SH-SY5Y (cell line): Measurements from ENCODE around the gene SPHKAP.

Experiments
- GATA2 ChIP-seq: IDR thresholded peaks from 2 replicates; pipeline ENCODE4 v1.6.1; 2011; ENCODE audit warnings: mild to moderate bottlenecking, low read depth, low read length
- GATA3 ChIP-seq: IDR thresholded peaks from 2 replicates; pipeline ENCODE4 v1.6.1; 2011; ENCODE audit warnings: low read depth, mild to moderate bottlenecking, low read length, moderate library complexity

DNA sequence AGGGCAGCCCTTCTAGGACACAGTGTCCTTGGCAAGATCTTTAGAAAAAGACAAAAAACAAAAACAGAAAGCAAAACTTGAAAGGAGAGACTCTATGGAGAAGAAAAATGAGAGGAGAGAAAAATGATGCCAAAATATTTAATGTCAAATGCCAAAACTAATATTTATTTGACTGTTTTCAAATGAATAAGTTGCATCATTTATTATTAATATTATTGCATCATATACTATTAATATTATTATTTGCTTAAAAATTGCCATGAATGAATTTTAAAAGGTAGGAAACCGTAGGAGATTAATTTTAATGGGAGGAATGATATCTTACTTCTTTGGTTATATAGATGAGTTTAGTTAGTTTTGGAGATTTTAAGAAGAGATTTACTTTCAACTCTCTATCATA lies 165.7 kb downstream of the SPHKAP start:
- TF ChIP-seq GATA2 (no peak), GATA3 (no peak)
